ENCODE measurements around the gene ODF4. TPM values are rescaled to one million over a fixed set of nuclear protein-coding genes. Genes with fewer than 3 reads are reported as not detected.
A peak's percentile ranks its signal among the peaks of the same experiment; 100 is the strongest.
"Not testable (repeated sequence)": the region's sequence is repeated elsewhere in the genome, so short reads cannot be mapped to it uniquely, and the experiment has no call there.

The ODF4 gene
- total RNA-seq, 1 donor from 2014 or later = not detected

DNA sequence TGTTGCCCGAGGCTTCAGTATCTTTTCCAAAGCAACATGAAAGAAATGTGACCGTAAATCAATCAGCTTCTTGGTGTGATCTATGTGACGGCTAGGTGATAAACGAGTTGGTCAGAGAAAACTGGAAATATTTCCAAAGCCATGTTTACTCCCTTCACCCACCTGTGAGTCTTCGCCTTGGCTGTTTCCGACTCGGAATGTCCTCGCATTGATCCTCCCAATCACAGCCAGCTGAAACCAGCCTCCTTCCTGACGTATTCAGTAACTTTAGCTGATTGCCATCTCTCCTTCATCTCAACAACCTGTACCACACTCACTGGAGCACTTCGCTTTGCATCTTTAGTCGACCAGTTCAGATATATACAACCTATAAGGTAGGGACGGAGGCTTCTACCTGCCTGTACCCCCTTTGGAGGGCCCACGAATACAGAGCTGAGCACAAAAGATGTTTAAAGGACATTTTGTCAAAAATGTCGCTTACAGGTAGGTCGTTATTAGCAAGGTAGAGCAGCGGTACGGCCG is 36.2 kb downstream of the ODF4 start:
- peaks cover 17% of the 10 kb centered on the region for H3K36me3 Mint-ChIP-seq

DNA sequence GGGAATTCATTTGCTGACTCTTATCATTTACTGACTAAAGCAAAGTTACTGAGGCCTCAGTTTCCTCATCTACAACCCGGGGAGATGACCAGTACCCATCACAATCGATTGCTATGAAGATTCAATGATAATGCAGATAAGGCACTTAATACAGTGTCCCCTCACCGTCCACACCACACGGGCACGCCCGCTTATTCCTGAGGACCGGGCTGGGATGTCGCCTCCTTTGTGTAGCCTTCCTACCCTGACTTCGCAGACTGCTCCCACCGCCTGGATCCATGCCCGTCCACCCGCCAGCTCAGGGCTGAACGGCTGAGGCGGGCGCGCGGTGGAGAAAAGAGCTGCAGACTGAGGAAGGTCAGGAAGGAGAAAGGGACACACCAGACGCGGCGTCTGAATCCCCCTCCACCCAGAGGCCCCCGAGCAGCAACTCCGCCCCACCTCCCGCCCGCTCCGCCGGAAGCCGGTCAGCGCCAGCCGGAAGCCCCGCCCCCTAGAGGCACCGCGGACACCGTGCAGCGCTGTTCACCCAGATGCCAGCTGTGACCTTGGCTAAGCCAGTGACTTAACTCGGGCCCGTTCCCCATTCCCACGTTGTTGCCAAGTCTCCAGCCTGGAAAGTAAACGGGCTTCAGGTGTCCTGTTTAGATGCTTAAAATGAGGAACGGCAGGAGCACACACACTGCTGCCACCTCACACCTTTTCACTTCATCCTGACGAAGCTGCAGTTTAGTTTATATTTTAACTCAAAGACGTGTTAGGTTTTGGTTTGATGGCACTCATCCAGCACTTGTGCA is 36.8 kb downstream of the ODF4 start, which contains the start of gene KRABD2:
KRABD2 (minus strand) TSS at position 434 of the 797 bp plus-strand sequence.
- peaks cover 53% of the 10 kb centered on the region for H3F3A ChIP-seq (ENCODE audit: low read depth)
- H3K79me2 ChIP-seq (ENCODE audit: low read depth) = peaks cover 45% of the 10 kb centered on the region
- H3K27me3 ChIP-seq = no peaks in the 10 kb centered on the region
- peaks cover 25% of the 10 kb centered on the region for H3K36me3 ChIP-seq
- peaks cover 12% of the 10 kb centered on the region for H3K4me1 ChIP-seq
- Mint-ChIP-seq H3K4me1 (peaks cover 26% of the 10 kb centered on the region), H3K27ac (peak within 1 kb of the TSS; percentile 91), H3K36me3 (peaks cover 17% of the 10 kb centered on the region), H3K27me3 (ENCODE audit: insufficient read depth, low read depth) (peaks cover 2% of the 10 kb centered on the region), H3K4me3 (peak within 1 kb of the TSS; percentile 86), H3K9me3 (no peaks in the 10 kb centered on the region)
- no peaks in the 10 kb centered on the region for H3K9me3 ChIP-seq (ENCODE audit: low read depth)
- H2AFZ ChIP-seq (replicated peaks) = peak within 1 kb of the TSS; percentile 84
- H4K20me1 ChIP-seq (ENCODE audit: low read depth) = peaks cover 48% of the 10 kb centered on the region
- H3K4me2 ChIP-seq = peak within 1 kb of the TSS; percentile 83
- TF ChIP-seq, protein P1, sequence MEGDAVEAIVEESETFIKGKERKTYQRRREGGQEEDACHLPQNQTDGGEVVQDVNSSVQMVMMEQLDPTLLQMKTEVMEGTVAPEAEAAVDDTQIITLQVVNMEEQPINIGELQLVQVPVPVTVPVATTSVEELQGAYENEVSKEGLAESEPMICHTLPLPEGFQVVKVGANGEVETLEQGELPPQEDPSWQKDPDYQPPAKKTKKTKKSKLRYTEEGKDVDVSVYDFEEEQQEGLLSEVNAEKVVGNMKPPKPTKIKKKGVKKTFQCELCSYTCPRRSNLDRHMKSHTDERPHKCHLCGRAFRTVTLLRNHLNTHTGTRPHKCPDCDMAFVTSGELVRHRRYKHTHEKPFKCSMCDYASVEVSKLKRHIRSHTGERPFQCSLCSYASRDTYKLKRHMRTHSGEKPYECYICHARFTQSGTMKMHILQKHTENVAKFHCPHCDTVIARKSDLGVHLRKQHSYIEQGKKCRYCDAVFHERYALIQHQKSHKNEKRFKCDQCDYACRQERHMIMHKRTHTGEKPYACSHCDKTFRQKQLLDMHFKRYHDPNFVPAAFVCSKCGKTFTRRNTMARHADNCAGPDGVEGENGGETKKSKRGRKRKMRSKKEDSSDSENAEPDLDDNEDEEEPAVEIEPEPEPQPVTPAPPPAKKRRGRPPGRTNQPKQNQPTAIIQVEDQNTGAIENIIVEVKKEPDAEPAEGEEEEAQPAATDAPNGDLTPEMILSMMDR (IDR thresholded peaks at IDR 0.05) = peak; percentile 68
- TF ChIP-seq EZH2phosphoT487 (IDR thresholded peaks at IDR 0.05) = no peak
- TF ChIP-seq EZH2 (IDR thresholded peaks at IDR 0.05) = no peak
- H3K27ac ChIP-seq = peak within 1 kb of the TSS; percentile 55
- H3K9ac ChIP-seq = peak within 1 kb of the TSS; percentile 68
- peak within 1 kb of the TSS; percentile 73 for H3K4me3 ChIP-seq
- peak; percentile 95 for DNase-seq (ENCODE audit: low spot score)

More for the DNA sequence above, 36.2 kb downstream of the ODF4 start:
- peak overlapping the region; percentile 55 for H3K27ac ChIP-seq
- Mint-ChIP-seq H3K27me3 (ENCODE audit: insufficient read depth, low read depth) (peaks cover 2% of the 10 kb centered on the region), H3K27ac (peak overlapping the region; percentile 91), H3K9me3 (no peaks in the 10 kb centered on the region), H3K4me3 (peak overlapping the region; percentile 86), H3K4me1 (peaks cover 20% of the 10 kb centered on the region)
- peaks cover 38% of the 10 kb centered on the region for H3K79me2 ChIP-seq (ENCODE audit: low read depth)
- H2AFZ ChIP-seq (replicated peaks) = peak overlapping the region; percentile 84
- H3K4me2 ChIP-seq = peak overlapping the region; percentile 83
- H3K9ac ChIP-seq = peak overlapping the region; percentile 68
- H3K9me3 ChIP-seq (ENCODE audit: low read depth) = no peaks in the 10 kb centered on the region
- H4K20me1 ChIP-seq (ENCODE audit: low read depth) = peaks cover 42% of the 10 kb centered on the region
- no peak for TF ChIP-seq EZH2phosphoT487 (IDR thresholded peaks at IDR 0.05)
- TF ChIP-seq EZH2 (IDR thresholded peaks at IDR 0.05) = no peak
- TF ChIP-seq, protein P1 (IDR thresholded peaks at IDR 0.05) = no peak
- H3K4me1 ChIP-seq = peaks cover 5% of the 10 kb centered on the region
- H3K27me3 ChIP-seq = no peaks in the 10 kb centered on the region
- H3K4me3 ChIP-seq = peak overlapping the region; percentile 73
- peaks cover 47% of the 10 kb centered on the region for H3F3A ChIP-seq (ENCODE audit: low read depth)
- peak; percentile 26 for DNase-seq (ENCODE audit: low spot score)
- H3K36me3 ChIP-seq = peaks cover 21% of the 10 kb centered on the region

DNA sequence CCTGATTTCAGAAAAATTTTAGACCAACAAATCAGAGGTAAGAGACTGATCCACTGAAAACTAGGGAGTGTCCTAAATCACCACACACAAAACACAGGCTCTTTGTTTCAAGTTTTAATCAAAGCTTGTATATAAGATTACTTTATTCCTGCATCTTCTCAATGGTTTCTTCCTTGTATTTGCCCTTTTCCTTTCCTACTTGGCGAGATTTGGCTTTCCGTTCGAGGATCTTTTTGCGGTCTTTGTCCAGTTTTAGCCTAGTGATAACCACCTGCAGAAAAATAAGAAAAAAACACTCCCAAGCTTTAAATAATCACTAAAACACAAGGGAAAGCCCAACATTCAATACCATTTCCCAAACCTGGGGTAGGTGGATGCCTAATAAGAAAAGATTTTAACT is 37.8 kb downstream of the ODF4 start:
- Histone ChIP-seq H3K27ac (no peak overlapping the region), H3K27me3 (no peaks in the 10 kb centered on the region), H4K20me1 (ENCODE audit: low read depth) (peaks cover 58% of the 10 kb centered on the region), H3K4me3 (no peak overlapping the region), H3K9me3 (ENCODE audit: low read depth) (no peaks in the 10 kb centered on the region), H3F3A (ENCODE audit: low read depth) (peaks cover 63% of the 10 kb centered on the region), H3K36me3 (peaks cover 25% of the 10 kb centered on the region), H3K4me1 (peaks cover 17% of the 10 kb centered on the region), H2AFZ (replicated peaks) (no peak overlapping the region), H3K9ac (no peak overlapping the region), H3K4me2 (no peak overlapping the region), H3K79me2 (ENCODE audit: low read depth) (peaks cover 54% of the 10 kb centered on the region)
- Mint-ChIP-seq H3K36me3 (peaks cover 19% of the 10 kb centered on the region), H3K4me1 (peaks cover 32% of the 10 kb centered on the region), H3K4me3 (peak overlapping the region; percentile 73), H3K27ac (no peak overlapping the region), H3K27me3 (ENCODE audit: insufficient read depth, low read depth) (peaks cover 2% of the 10 kb centered on the region), H3K9me3 (no peaks in the 10 kb centered on the region)
- DNase-seq (ENCODE audit: low spot score) = no peak
- TF ChIP-seq, protein P1 (IDR thresholded peaks at IDR 0.05) = no peak
- TF ChIP-seq EZH2phosphoT487 (IDR thresholded peaks at IDR 0.05) = no peak
- TF ChIP-seq EZH2 (IDR thresholded peaks at IDR 0.05) = no peak

DNA sequence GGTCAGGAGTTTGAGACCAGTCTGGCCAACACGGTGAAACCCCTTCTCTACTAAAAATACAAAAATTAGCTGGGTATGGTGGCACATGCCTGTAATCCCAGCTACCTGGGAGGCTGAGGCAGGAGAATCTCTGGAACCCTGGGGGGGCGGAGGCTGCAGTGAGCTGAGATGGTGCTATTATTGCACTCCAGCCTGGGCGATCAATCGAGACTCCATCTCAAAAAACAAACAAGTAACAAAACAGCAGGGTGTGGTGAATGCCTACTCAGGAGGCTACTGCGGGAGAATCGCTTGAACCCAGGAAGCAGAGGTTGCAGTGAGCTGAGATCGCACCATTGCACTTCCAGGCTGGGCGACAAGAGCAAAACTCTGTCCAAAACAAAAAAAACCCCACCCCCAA is 38.5 kb downstream of the ODF4 start:
- not testable (repeated sequence) for H3K27ac Mint-ChIP-seq; H3K9me3 ChIP-seq (ENCODE audit: low read depth); H2AFZ ChIP-seq (replicated peaks); H3K9ac ChIP-seq; H3K9me3 Mint-ChIP-seq; H3K4me3 Mint-ChIP-seq; DNase-seq (ENCODE audit: low spot score); H3K27me3 ChIP-seq; H3K4me3 ChIP-seq; H3K27me3 Mint-ChIP-seq (ENCODE audit: insufficient read depth, low read depth); H3K4me2 ChIP-seq; H3K27ac ChIP-seq
- H3K36me3 Mint-ChIP-seq = peaks cover 25% of the 10 kb centered on the region
- peaks cover 35% of the 10 kb centered on the region for H3K4me1 Mint-ChIP-seq
- peaks cover 25% of the 10 kb centered on the region for H3K36me3 ChIP-seq
- peaks cover 63% of the 10 kb centered on the region for H4K20me1 ChIP-seq (ENCODE audit: low read depth)
- peaks cover 17% of the 10 kb centered on the region for H3K4me1 ChIP-seq
- H3F3A ChIP-seq (ENCODE audit: low read depth) = peaks cover 68% of the 10 kb centered on the region
- peaks cover 61% of the 10 kb centered on the region for H3K79me2 ChIP-seq (ENCODE audit: low read depth)

Data from neural progenitor cell (in vitro differentiated cells).